ENCODE measurements around the gene SMARCA2.

Gene SMARCA2

GRCh38 chr9:2233274-2233673, 218.1 kb downstream of the SMARCA2 start:
- DNase-seq: no peak
- H3K18ac ChIP-seq (ENCODE audit: low read length): no peak overlapping the region
- no CpG with 5 or more reads among the region's 3 CpGs for WGBS (ENCODE audit: extremely low coverage, insufficient coverage, insufficient read length)
- peaks cover 18 to 27% of the 10 kb centered on the region in 2 experiments for H3K4me1 ChIP-seq (ENCODE audit: control insufficient read depth in 1 of 2, insufficient read depth in 2 of 2, low read length in 2 of 2)
- H2BK120ac ChIP-seq (ENCODE audit: insufficient read depth, low read length, poor library complexity): no peak overlapping the region
- no peak overlapping the region for H4K8ac ChIP-seq (ENCODE audit: low read depth, low read length)
- no peaks in the 10 kb centered on the region for H3K79me2 ChIP-seq (ENCODE audit: control insufficient read depth, insufficient read depth, low read length, poor library complexity)
- no peak overlapping the region for H3K27ac ChIP-seq (ENCODE audit: low read depth, low read length)
- H3K23ac ChIP-seq (ENCODE audit: low read length): no peak overlapping the region
- peaks cover 8% of the 10 kb centered on the region for H3K79me1 ChIP-seq (ENCODE audit: low read length)
- H4K91ac ChIP-seq (ENCODE audit: low read depth, low read length): no peak overlapping the region
- no peak overlapping the region for H4K12ac ChIP-seq (ENCODE audit: low read depth, low read length)
- H3K9me3 ChIP-seq (ENCODE audit: insufficient read depth, low read depth, low read length): no peaks in the 10 kb centered on the region
- no peak overlapping the region for H3K9ac ChIP-seq (ENCODE audit: low read length)
- no peaks in the 10 kb centered on the region for H3K36me3 ChIP-seq (ENCODE audit: control insufficient read depth in 1 of 2, insufficient read depth in 2 of 2, low read length in 2 of 2)
- H3K4me3 ChIP-seq (ENCODE audit: low read depth, low read length): no peak overlapping the region
- H3K4me2 ChIP-seq (ENCODE audit: low read length): no peak overlapping the region
- no peak overlapping the region for H2BK5ac ChIP-seq (ENCODE audit: low read depth, low read length, poor library complexity)
- no peak overlapping the region for H2AK5ac ChIP-seq (ENCODE audit: low read length)
- H2AFZ ChIP-seq (ENCODE audit: insufficient read depth, low read length, poor library complexity): no peak overlapping the region
- no peak overlapping the region for H3K14ac ChIP-seq (ENCODE audit: low read length)
- H3K27me3 ChIP-seq (ENCODE audit: insufficient read depth, low read length): no peaks in the 10 kb centered on the region
- H3K4ac ChIP-seq (ENCODE audit: low read depth, low read length): no peak overlapping the region
- no peak overlapping the region for H2BK12ac ChIP-seq (ENCODE audit: low read length)

GRCh38 chr9:2234371-2234893, 219.3 kb downstream of the SMARCA2 start:
- no peak overlapping the region for H3K27ac ChIP-seq (ENCODE audit: low read depth, low read length)
- peaks cover 1% of the 10 kb centered on the region for H3K79me1 ChIP-seq (ENCODE audit: low read length)
- H3K4me2 ChIP-seq (ENCODE audit: low read length): no peak overlapping the region
- H2AFZ ChIP-seq (ENCODE audit: insufficient read depth, low read length, poor library complexity): no peak overlapping the region
- WGBS (ENCODE audit: extremely low coverage, insufficient coverage, insufficient read length): no CpG with 5 or more reads among the region's 5 CpGs
- H3K9ac ChIP-seq (ENCODE audit: low read length): no peak overlapping the region
- H3K4me1 ChIP-seq (ENCODE audit: control insufficient read depth in 1 of 2, insufficient read depth in 2 of 2, low read length in 2 of 2): peaks cover 15 to 22% of the 10 kb centered on the region in 2 experiments
- no peak overlapping the region for H4K12ac ChIP-seq (ENCODE audit: low read depth, low read length)
- H2AK5ac ChIP-seq (ENCODE audit: low read length): no peak overlapping the region
- no peak overlapping the region for H2BK5ac ChIP-seq (ENCODE audit: low read depth, low read length, poor library complexity)
- H3K27me3 ChIP-seq (ENCODE audit: insufficient read depth, low read length): no peaks in the 10 kb centered on the region
- no peak overlapping the region for H3K4ac ChIP-seq (ENCODE audit: low read depth, low read length)
- no peaks in the 10 kb centered on the region for H3K9me3 ChIP-seq (ENCODE audit: insufficient read depth, low read depth, low read length)
- no peaks in the 10 kb centered on the region for H3K79me2 ChIP-seq (ENCODE audit: control insufficient read depth, insufficient read depth, low read length, poor library complexity)
- no peak overlapping the region for H2BK12ac ChIP-seq (ENCODE audit: low read length)
- no peak overlapping the region for H3K18ac ChIP-seq (ENCODE audit: low read length)
- H3K4me3 ChIP-seq (ENCODE audit: low read depth, low read length): no peak overlapping the region
- no peak overlapping the region for H4K91ac ChIP-seq (ENCODE audit: low read depth, low read length)
- no peak for DNase-seq
- no peak overlapping the region for H2BK120ac ChIP-seq (ENCODE audit: insufficient read depth, low read length, poor library complexity)
- no peak overlapping the region for H3K14ac ChIP-seq (ENCODE audit: low read length)
- H3K23ac ChIP-seq (ENCODE audit: low read length): no peak overlapping the region
- H3K36me3 ChIP-seq (ENCODE audit: control insufficient read depth in 1 of 2, insufficient read depth in 2 of 2, low read length in 2 of 2): no peaks in the 10 kb centered on the region
- no peak overlapping the region for H4K8ac ChIP-seq (ENCODE audit: low read depth, low read length)

GRCh38 chr9:2235623-2236022, 220.5 kb downstream of the SMARCA2 start:
- Histone ChIP-seq H3K79me2 (ENCODE audit: control insufficient read depth, insufficient read depth, low read length, poor library complexity) (no peaks in the 10 kb centered on the region), H3K9ac (ENCODE audit: low read length) (no peak overlapping the region), H3K9me3 (ENCODE audit: insufficient read depth, low read depth, low read length) (no peaks in the 10 kb centered on the region), H4K8ac (ENCODE audit: low read depth, low read length) (no peak overlapping the region), H3K4me1 (ENCODE audit: control insufficient read depth in 1 of 2, insufficient read depth in 2 of 2, low read length in 2 of 2) (peaks cover 20 to 26% of the 10 kb centered on the region in 2 experiments), H3K4me2 (ENCODE audit: low read length) (no peak overlapping the region), H3K79me1 (ENCODE audit: low read length) (peaks cover 1% of the 10 kb centered on the region), H3K14ac (ENCODE audit: low read length) (no peak overlapping the region), H3K27ac (ENCODE audit: low read depth, low read length) (no peak overlapping the region), H4K12ac (ENCODE audit: low read depth, low read length) (no peak overlapping the region), H2AK5ac (ENCODE audit: low read length) (no peak overlapping the region), H2BK120ac (ENCODE audit: insufficient read depth, low read length, poor library complexity) (no peak overlapping the region), H3K4me3 (ENCODE audit: low read depth, low read length) (no peak overlapping the region), H3K36me3 (ENCODE audit: control insufficient read depth in 1 of 2, insufficient read depth in 2 of 2, low read length in 2 of 2) (no peaks in the 10 kb centered on the region), H2AFZ (ENCODE audit: insufficient read depth, low read length, poor library complexity) (no peak overlapping the region), H4K91ac (ENCODE audit: low read depth, low read length) (no peak overlapping the region), H2BK5ac (ENCODE audit: low read depth, low read length, poor library complexity) (no peak overlapping the region), H3K18ac (ENCODE audit: low read length) (no peak overlapping the region), H3K23ac (ENCODE audit: low read length) (no peak overlapping the region), H3K4ac (ENCODE audit: low read depth, low read length) (no peak overlapping the region), H3K27me3 (ENCODE audit: insufficient read depth, low read length) (no peaks in the 10 kb centered on the region), H2BK12ac (ENCODE audit: low read length) (peak overlapping the region; percentile 30)
- no CpG with 5 or more reads among the region's 5 CpGs for WGBS (ENCODE audit: extremely low coverage, insufficient coverage, insufficient read length)
- DNase-seq: no peak

- no peak overlapping the region for H4K12ac ChIP-seq (ENCODE audit: low read depth, low read length)
- H3K79me2 ChIP-seq (ENCODE audit: control insufficient read depth, insufficient read depth, low read length, poor library complexity): no peaks in the 10 kb centered on the region
- H2BK12ac ChIP-seq (ENCODE audit: low read length): no peak overlapping the region
- no peaks in the 10 kb centered on the region for H3K36me3 ChIP-seq (ENCODE audit: control insufficient read depth in 1 of 2, insufficient read depth in 2 of 2, low read length in 2 of 2)
- no peak overlapping the region for H3K18ac ChIP-seq (ENCODE audit: low read length)
- H3K4me1 ChIP-seq (ENCODE audit: control insufficient read depth in 1 of 2, insufficient read depth in 2 of 2, low read length in 2 of 2): peaks cover 27 to 35% of the 10 kb centered on the region in 2 experiments
- no peaks in the 10 kb centered on the region for H3K27me3 ChIP-seq (ENCODE audit: insufficient read depth, low read length)
- H2AFZ ChIP-seq (ENCODE audit: insufficient read depth, low read length, poor library complexity): no peak overlapping the region
- no peak overlapping the region for H2AK5ac ChIP-seq (ENCODE audit: low read length)
- no peak overlapping the region for H2BK5ac ChIP-seq (ENCODE audit: low read depth, low read length, poor library complexity)
- no peak overlapping the region for H3K14ac ChIP-seq (ENCODE audit: low read length)
- no peak for DNase-seq
- no peak overlapping the region for H3K23ac ChIP-seq (ENCODE audit: low read length)
- H2BK120ac ChIP-seq (ENCODE audit: insufficient read depth, low read length, poor library complexity): no peak overlapping the region
- no peak overlapping the region for H3K9ac ChIP-seq (ENCODE audit: low read length)
- no peak overlapping the region for H4K8ac ChIP-seq (ENCODE audit: low read depth, low read length)
- peaks cover 8% of the 10 kb centered on the region for H3K79me1 ChIP-seq (ENCODE audit: low read length)
- WGBS (ENCODE audit: extremely low coverage, insufficient coverage, insufficient read length): no CpG with 5 or more reads among the region's 3 CpGs
- H3K27ac ChIP-seq (ENCODE audit: low read depth, low read length): no peak overlapping the region
- H3K4me2 ChIP-seq (ENCODE audit: low read length): no peak overlapping the region
- no peak overlapping the region for H4K91ac ChIP-seq (ENCODE audit: low read depth, low read length)
- no peak overlapping the region for H3K4me3 ChIP-seq (ENCODE audit: low read depth, low read length)
- H3K9me3 ChIP-seq (ENCODE audit: insufficient read depth, low read depth, low read length): no peaks in the 10 kb centered on the region
- H3K4ac ChIP-seq (ENCODE audit: low read depth, low read length): no peak overlapping the region
These were observed 221.7 kb downstream of the SMARCA2 start for GRCh38 chr9:2236850-2237249.
